Stimulated activated CD8-positive, alpha-beta memory T cell treated with anti-CD3 and anti-CD28 coated beads, Interleukin-15, amount 100 ng/mL, for 4 hours (primary cell): ENCODE measurements around the gene SLC25A30.

Experiments
- DNase-seq, 2 donors: peaks; one replicate each; pipeline ENCODE4 v3.0.0-alpha.2; 2020; ENCODE audit warnings: low read depth in 2 of 2

Gene SLC25A30

GRCh38 chr13:45417790-45418534 is at the start of gene SLC25A30:
Gene SLC25A30, minus strand, starts transcription at chr13:45418373. Its CDS starts 6,948 bp downstream, at chr13:45411425.
- peak; percentile 84 to 87 for DNase-seq

GRCh38 chr13:45466359-45466758 is 48.2 kb upstream of the SLC25A30 start:
- DNase-seq = no peak

GRCh38 chr13:45464687-45465453 is 46.7 kb upstream of the SLC25A30 start, which contains the start of gene COG3:
Gene COG3, plus strand, starts transcription at chr13:45464939. Its CDS starts 98 bp downstream, at chr13:45465037.
- DNase-seq = peak; percentile 86 to 90

- DNase-seq = no peak
Observed at GRCh38 chr13:45464141-45464686, 46.0 kb upstream of the SLC25A30 start.

GRCh38 chr13:45456196-45456972 is 38.2 kb upstream of the SLC25A30 start:
- DNase-seq = no peak

GRCh38 chr13:45454204-45454603 is 36.0 kb upstream of the SLC25A30 start:
- DNase-seq = no peak

- no peak for DNase-seq
Observed at GRCh38 chr13:45451282-45451681, 33.1 kb upstream of the SLC25A30 start.

- no peak for DNase-seq
Observed at GRCh38 chr13:45448965-45449559, 30.9 kb upstream of the SLC25A30 start.

- no peak for DNase-seq
Observed at GRCh38 chr13:45447050-45447661, 29.0 kb upstream of the SLC25A30 start.

GRCh38 chr13:45446181-45446580 is 28.0 kb upstream of the SLC25A30 start:
- no peak for DNase-seq

GRCh38 chr13:45445053-45445452 is 26.9 kb upstream of the SLC25A30 start:
- no peak for DNase-seq

GRCh38 chr13:45441633-45442032 is 23.5 kb upstream of the SLC25A30 start:
- DNase-seq = no peak

GRCh38 chr13:45439781-45440462 is 21.7 kb upstream of the SLC25A30 start:
- DNase-seq = no peak

- no peak for DNase-seq
Observed at GRCh38 chr13:45439008-45439407, 20.8 kb upstream of the SLC25A30 start.

- DNase-seq = no peak
Observed at GRCh38 chr13:45437947-45438346, 19.8 kb upstream of the SLC25A30 start.

- no peak for DNase-seq
Observed at GRCh38 chr13:45436953-45437352, 18.8 kb upstream of the SLC25A30 start.

- no peak for DNase-seq
Observed at GRCh38 chr13:45436332-45436731, 18.2 kb upstream of the SLC25A30 start.

- no peak for DNase-seq
Observed at GRCh38 chr13:45434556-45435371, 16.6 kb upstream of the SLC25A30 start.

GRCh38 chr13:45433381-45433790 is 15.2 kb upstream of the SLC25A30 start:
- no peak for DNase-seq
